Thyroid gland (tissue), 4 donors: Measurements from ENCODE around the gene PCNP. TPM values are rescaled to one million over a fixed set of nuclear protein-coding genes. Genes with fewer than 3 reads are reported as not detected.

Experiments used
- DNase-seq, 2 donors: peaks; one replicate each; pipeline ENCODE4 v3.0.0-alpha.2; 2019
- H3K27ac ChIP-seq, 3 donors: fragments of 200-600 bp; sonication (generic); 1 replicate in 2 of 3; 2 replicates in 1 of 3; pipeline ENCODE4 v1.5.1; 2016 to 2019; ENCODE audit warnings: mild to moderate bottlenecking in 1 of 3, moderate library complexity in 1 of 3
- H3K27me3 ChIP-seq: fragments of 200-600 bp; sonication (generic); one replicate; pipeline ENCODE4 v1.5.1; 2019
- H3K36me3 ChIP-seq, 2 donors: fragments of 200-600 bp; sonication (generic); one replicate each; pipeline ENCODE4 v1.5.1; 2016 to 2019
- H3K4me1 ChIP-seq, 2 donors: fragments of 200-600 bp; sonication (generic); one replicate each; pipeline ENCODE4 v1.5.1; 2017 to 2019
- H3K4me3 ChIP-seq, 3 donors: fragments of 200-600 bp; sonication (generic); replicated peaks in 1 of 3; 1 replicate in 2 of 3; 2 replicates in 1 of 3; pipeline ENCODE4 v1.5.1; 2016; ENCODE audit warnings: mild to moderate bottlenecking in 1 of 3
- H3K9me3 ChIP-seq: fragments of 200-600 bp; sonication (generic); one replicate; pipeline ENCODE4 v1.5.1; 2017
- POLR2A ChIP-seq, 2 donors: fragments of 450-650 bp; IDR thresholded peaks; one replicate each; pipeline ENCODE4 v1.6.1; 2017; ENCODE audit warnings: antibody characterized with exemption in 2 of 2, mild to moderate bottlenecking in 2 of 2, moderate library complexity in 1 of 2
- WGBS, 2 donors: methylation state at CpG; one replicate each; pipeline ENCODE4 v1.1.5; 2017; 5-methylcytosine and 5-hydroxymethylcytosine counted together
- intact Hi-C: fragments of 100-400 bp; cut with DNase I; formaldehyde crosslinking; loops from one replicate; pipeline ENCODE4 v1.15.1; 2023
- total RNA-seq, 4 donors: library from RNA; depleted of rRNA; stranded (reverse); fragments of >200 nt; gene quantifications; one replicate each; pipeline ENCODE4 v1.2.3, GENCODE V29; 2016
- TF ChIP-seq, protein P1 (sequence below), 6 experiments: fragments of 200-600 bp in 3 of 6; fragments of 450-650 bp in 3 of 6; sonication (generic) in 3 of 6; IDR thresholded peaks; one replicate each; pipeline ENCODE4 v1.5.1; 2016 to 2019; ENCODE audit warnings: antibody characterized with exemption in 6 of 6, mild to moderate bottlenecking in 2 of 6, inconsistent platforms in 1 of 6, moderate library complexity in 1 of 6

PCNP gene, protein sequence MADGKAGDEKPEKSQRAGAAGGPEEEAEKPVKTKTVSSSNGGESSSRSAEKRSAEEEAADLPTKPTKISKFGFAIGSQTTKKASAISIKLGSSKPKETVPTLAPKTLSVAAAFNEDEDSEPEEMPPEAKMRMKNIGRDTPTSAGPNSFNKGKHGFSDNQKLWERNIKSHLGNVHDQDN
- total RNA-seq, result 100 to 1,000 TPM in 3 of 4 donors, 10 to 100 TPM in 1; 93.4 to 145 (median 123) TPM

DNA sequence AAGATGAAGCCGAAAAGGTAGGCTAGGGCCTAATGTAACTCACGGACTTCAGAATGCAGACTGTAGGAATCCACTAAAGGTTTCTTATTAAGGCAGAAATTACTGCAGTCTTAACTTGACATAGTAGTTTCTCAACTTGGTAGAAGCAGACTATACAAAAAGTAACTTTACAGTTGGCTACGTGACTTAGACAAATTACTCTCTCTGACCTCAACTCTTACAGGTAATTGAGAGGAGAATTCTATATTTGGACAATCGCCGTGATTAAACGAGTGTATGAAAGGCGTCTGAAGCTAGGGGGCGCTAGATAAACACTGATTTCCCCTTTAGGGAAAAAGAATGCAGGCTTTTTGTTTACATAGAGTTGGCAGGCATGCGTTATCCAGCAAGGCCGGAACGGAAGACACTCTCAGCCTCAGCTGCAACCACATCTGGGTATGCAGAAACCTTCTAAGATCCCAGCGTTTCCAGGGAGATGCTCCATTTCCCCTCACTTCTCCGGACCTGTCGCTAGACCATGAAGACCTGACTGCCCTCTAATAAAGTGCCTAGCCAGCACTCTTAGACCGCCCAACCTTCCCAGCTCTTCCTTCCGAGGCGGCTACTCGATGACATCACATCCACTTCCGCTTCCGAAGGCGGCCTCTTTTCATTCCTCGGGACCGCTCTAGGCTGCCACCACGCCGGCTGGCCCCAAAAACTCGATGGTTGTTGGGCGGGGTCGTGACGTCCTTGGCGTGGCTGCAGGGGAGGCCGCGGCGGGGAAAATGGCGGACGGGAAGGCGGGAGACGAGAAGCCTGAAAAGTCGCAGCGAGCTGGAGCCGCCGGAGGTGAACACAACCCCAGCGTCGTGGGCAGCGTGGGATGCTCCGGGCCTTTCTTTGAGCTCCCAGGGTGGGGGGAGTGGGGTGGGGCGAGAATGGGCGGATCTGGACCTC lies at the start of gene PCNP:
Gene PCNP, plus strand, starts transcription at position 732 of the 939 bp plus-strand sequence. Its CDS starts 36 bp downstream, at position 768.
- peak within 1 kb of the TSS; percentile 46 to 89 (median 78) for H3K4me3 ChIP-seq
- no peaks in the 10 kb centered on the region for H3K36me3 ChIP-seq
- no peaks in the 10 kb centered on the region for H3K9me3 ChIP-seq
- intact Hi-C loops, result loop anchor here (5.0 kb wide), 1 partner anchor 104 kb away; the partner anchor contains the start of gene ZBTB11
- WGBS, 2 donors, result 2 to 3% methylated on average over 29 to 32 of the region's 47 CpGs
- peak; percentile 98 to 99 for DNase-seq
- no peaks in the 10 kb centered on the region for H3K27me3 ChIP-seq
- H3K4me1 ChIP-seq, result peaks cover 5 to 18% of the 10 kb centered on the region in 2 donors
- TF ChIP-seq, protein P1, sequence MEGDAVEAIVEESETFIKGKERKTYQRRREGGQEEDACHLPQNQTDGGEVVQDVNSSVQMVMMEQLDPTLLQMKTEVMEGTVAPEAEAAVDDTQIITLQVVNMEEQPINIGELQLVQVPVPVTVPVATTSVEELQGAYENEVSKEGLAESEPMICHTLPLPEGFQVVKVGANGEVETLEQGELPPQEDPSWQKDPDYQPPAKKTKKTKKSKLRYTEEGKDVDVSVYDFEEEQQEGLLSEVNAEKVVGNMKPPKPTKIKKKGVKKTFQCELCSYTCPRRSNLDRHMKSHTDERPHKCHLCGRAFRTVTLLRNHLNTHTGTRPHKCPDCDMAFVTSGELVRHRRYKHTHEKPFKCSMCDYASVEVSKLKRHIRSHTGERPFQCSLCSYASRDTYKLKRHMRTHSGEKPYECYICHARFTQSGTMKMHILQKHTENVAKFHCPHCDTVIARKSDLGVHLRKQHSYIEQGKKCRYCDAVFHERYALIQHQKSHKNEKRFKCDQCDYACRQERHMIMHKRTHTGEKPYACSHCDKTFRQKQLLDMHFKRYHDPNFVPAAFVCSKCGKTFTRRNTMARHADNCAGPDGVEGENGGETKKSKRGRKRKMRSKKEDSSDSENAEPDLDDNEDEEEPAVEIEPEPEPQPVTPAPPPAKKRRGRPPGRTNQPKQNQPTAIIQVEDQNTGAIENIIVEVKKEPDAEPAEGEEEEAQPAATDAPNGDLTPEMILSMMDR (IDR thresholded peaks at IDR 0.05), result peak; percentile 68 to 98 (median 87)
- peak; percentile 38 to 90 for TF ChIP-seq POLR2A (IDR thresholded peaks at IDR 0.05)
- H3K27ac ChIP-seq, result peak within 1 kb of the TSS; percentile 95 to 97 (median 95)

DNA sequence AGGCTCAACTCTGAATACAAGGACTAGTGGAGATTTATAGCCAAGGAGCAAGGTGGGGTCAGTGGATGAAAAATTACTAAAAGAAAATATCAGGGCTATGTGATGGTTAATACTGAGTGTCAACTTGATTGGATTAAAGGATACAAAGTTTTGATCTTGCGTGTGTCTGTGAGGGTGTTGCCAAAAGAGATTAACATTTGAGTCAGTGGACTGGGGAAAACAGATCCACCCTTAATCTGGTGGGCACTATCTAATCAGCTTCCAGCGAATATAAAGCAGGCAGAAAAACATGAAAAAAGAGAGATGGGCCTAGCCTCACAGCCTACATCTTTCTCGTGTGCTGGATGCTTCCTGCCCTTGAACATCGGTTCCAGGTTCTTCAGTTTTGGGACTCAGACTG lies 46.5 kb upstream of the PCNP start:
- intact Hi-C loops, result no loop called here
- 85 to 88% methylated on average over 4 of the region's 4 CpGs for WGBS, 2 donors

DNA sequence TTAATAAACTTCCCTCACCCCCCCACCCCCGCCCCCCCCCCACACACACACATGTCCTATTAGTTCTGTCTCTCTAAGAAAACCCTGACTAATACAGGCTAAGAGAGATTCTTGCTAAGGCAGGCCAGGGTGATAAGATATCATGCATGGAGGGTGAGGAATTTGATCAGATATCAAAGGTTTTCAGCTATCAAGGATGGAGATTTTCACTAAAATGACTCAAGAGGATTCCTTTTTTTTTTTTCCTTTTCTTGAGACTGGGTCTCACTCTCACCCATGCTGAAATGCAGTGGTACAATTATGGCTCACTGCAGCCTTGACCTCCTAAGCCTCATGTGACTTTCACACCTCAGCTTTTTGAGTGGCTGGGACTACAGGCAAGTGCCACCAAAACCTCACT lies 46.1 kb upstream of the PCNP start:
- H3K36me3 ChIP-seq, result no peaks in the 10 kb centered on the region
- intact Hi-C loops, result no loop called here
- H3K27me3 ChIP-seq, result no peaks in the 10 kb centered on the region
- H3K4me1 ChIP-seq, result no peaks in the 10 kb centered on the region
- H3K27ac ChIP-seq, result no peak overlapping the region
- WGBS, 2 donors, result 11 to 29% methylated on average over 1 of the region's 1 CpG
- H3K9me3 ChIP-seq, result no peaks in the 10 kb centered on the region
- H3K4me3 ChIP-seq, result no peak overlapping the region
- TF ChIP-seq POLR2A (IDR thresholded peaks at IDR 0.05), result no peak
- TF ChIP-seq, protein P1 (IDR thresholded peaks at IDR 0.05), result no peak
- no peak for DNase-seq

More for the DNA sequence above, 46.5 kb upstream of the PCNP start:
- TF ChIP-seq, protein P1 (IDR thresholded peaks at IDR 0.05), result no peak
- TF ChIP-seq POLR2A (IDR thresholded peaks at IDR 0.05), result no peak
- H3K36me3 ChIP-seq, result no peaks in the 10 kb centered on the region
- no peak overlapping the region for H3K4me3 ChIP-seq
- no peaks in the 10 kb centered on the region for H3K4me1 ChIP-seq
- no peaks in the 10 kb centered on the region for H3K9me3 ChIP-seq
- no peaks in the 10 kb centered on the region for H3K27me3 ChIP-seq
- no peak for DNase-seq
- no peak overlapping the region for H3K27ac ChIP-seq

DNA sequence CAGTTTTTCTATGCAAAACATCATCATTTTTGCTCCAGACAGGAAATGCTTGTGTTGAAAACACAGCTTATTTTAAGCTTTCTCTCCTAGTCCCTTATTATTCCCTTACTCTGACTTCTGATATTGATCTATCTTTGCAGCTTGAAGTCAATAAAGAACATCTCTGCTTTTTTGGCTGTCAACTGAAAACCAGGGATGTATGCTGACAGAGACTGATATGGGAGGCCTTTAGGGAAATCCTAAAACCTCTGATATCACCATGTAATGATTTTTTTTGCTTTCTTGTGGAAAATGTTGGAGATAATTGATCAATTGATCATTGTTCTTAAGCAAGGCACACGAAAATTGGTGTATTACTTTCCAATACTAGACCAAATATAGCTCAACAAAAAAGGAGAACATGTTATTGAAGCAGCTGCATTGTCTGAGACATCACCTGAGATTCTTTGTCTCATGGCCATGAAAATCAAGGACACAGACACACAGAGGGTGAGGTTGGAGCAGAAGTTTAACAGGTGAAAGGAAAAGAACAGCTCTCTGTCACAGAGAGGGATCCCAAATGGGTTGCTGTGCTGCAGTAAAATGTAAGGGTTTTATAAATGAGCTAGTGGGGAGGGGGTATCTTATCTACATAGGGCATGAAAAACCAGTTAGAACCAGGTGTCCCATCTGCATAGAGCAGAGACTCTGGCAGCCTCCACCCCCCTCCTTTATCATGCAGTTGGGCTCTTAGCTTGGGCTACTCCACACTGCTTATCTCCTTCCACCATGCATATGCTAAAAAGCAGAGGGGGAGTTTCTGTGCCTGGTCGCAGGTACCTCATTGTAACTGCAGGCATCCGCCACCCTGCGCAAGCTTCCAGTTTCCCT lies 43.9 kb upstream of the PCNP start:
- Histone ChIP-seq H3K36me3 (no peaks in the 10 kb centered on the region), H3K27me3 (no peaks in the 10 kb centered on the region), H3K9me3 (no peaks in the 10 kb centered on the region), H3K4me3 (no peak overlapping the region), H3K27ac (no peak overlapping the region), H3K4me1 (no peaks in the 10 kb centered on the region)
- TF ChIP-seq, protein P1 (IDR thresholded peaks at IDR 0.05), result no peak
- no peak for TF ChIP-seq POLR2A (IDR thresholded peaks at IDR 0.05)
- intact Hi-C loops, result no loop called here
- no peak for DNase-seq
- WGBS, 2 donors, result 83 to 84% methylated on average over 4 of the region's 4 CpGs
